Activated CD4-positive, alpha-beta T cell treated with anti-CD3 and anti-CD28 coated beads, Interleukin-10, Interleukin-2, amounts not matched to agents 100 ng/mL and 50 ng/mL, durations not matched to agents 16 hours and 8 hours (primary cell): ENCODE measurements around the gene PPP4R2.
A peak's percentile ranks its signal among the peaks of the same experiment; 100 is the strongest.

Experiments
- DNase-seq: peaks from one replicate; pipeline ENCODE4 v3.0.0-alpha.2; 2020

PPP4R2 gene

GRCh38 chr3:72996473-72997333 is at the start of gene PPP4R2:
TSS of gene PPP4R2 (plus strand) at chr3:72996811. CDS start at chr3:72997038, 227 bp downstream.
- DNase-seq: peak; percentile 93

- no peak for DNase-seq
These were observed 48.7 kb upstream of the PPP4R2 start for GRCh38 chr3:72947715-72948490.

GRCh38 chr3:72949016-72949415 is 47.6 kb upstream of the PPP4R2 start:
- DNase-seq: no peak

GRCh38 chr3:72950372-72950771 is 46.2 kb upstream of the PPP4R2 start:
- no peak for DNase-seq

- no peak for DNase-seq
These were observed 45.8 kb upstream of the PPP4R2 start for GRCh38 chr3:72950801-72951200.

- DNase-seq: peak; percentile 34
These were observed 45.3 kb upstream of the PPP4R2 start for GRCh38 chr3:72951259-72951722.

GRCh38 chr3:72953325-72953956 is 43.2 kb upstream of the PPP4R2 start:
- DNase-seq: no peak

GRCh38 chr3:72957297-72957696 is 39.3 kb upstream of the PPP4R2 start:
- DNase-seq: no peak

- DNase-seq: no peak
These were observed 37.3 kb upstream of the PPP4R2 start for GRCh38 chr3:72959336-72959735.

- DNase-seq: no peak
These were observed 35.6 kb upstream of the PPP4R2 start for GRCh38 chr3:72960812-72961518.

GRCh38 chr3:72961752-72962151 is 34.9 kb upstream of the PPP4R2 start:
- no peak for DNase-seq

GRCh38 chr3:72962317-72962716 is 34.3 kb upstream of the PPP4R2 start:
- no peak for DNase-seq

- no peak for DNase-seq
These were observed 32.0 kb upstream of the PPP4R2 start for GRCh38 chr3:72964633-72965032.

- DNase-seq: no peak
These were observed 28.3 kb upstream of the PPP4R2 start for GRCh38 chr3:72968266-72968664.

GRCh38 chr3:72969766-72970165 is 26.8 kb upstream of the PPP4R2 start:
- no peak for DNase-seq

- DNase-seq: no peak
These were observed 25.7 kb upstream of the PPP4R2 start for GRCh38 chr3:72970942-72971341.

- DNase-seq: no peak
These were observed 23.9 kb upstream of the PPP4R2 start for GRCh38 chr3:72972706-72973030.

GRCh38 chr3:72973031-72973723 is 23.4 kb upstream of the PPP4R2 start:
- no peak for DNase-seq

GRCh38 chr3:72973786-72974185 is 22.8 kb upstream of the PPP4R2 start:
- DNase-seq: no peak

GRCh38 chr3:72974956-72975355 is 21.7 kb upstream of the PPP4R2 start:
- DNase-seq: no peak

GRCh38 chr3:72976281-72976741 is 20.3 kb upstream of the PPP4R2 start:
- DNase-seq: no peak
